OCI-LY3 (cell line): ENCODE results near the gene TTLL11.

Source experiments
- EZH2phosphoT487 ChIP-seq: fragments of 200-600 bp; shearing (Covaris generic); IDR thresholded peaks from 2 replicates; pipeline ENCODE4 v1.6.1; 2018; ENCODE audit warnings: antibody characterized with exemption, mixed run types, low read depth
- TF ChIP-seq, protein P1 (sequence below): fragments of 200-600, 300-600 bp; sonication (generic); IDR thresholded peaks from 2 replicates; pipeline ENCODE4 v1.5.1; 2014; ENCODE audit warnings: antibody characterized with exemption, low read length, low read depth

DNA sequence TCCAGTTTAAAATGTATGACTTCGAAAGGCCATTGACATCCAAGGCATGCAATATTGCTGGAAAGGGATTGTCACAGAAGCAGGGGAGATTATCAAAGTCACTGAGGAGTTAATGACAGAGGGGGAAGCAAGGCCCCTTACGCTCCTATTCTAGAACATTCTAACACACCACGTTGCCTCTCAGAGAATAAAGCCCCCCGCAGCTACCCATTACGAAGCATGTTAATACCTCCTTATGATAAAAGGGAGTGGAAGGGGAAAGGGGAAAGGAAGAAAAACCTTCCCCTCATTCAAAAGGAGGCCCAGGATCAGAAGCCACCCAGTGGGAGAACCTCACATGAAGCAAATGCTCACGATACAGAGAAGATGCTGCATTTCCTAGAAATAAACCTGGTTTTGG, 228.0 kb downstream of the TTLL11 start:
- TF ChIP-seq, protein P1, sequence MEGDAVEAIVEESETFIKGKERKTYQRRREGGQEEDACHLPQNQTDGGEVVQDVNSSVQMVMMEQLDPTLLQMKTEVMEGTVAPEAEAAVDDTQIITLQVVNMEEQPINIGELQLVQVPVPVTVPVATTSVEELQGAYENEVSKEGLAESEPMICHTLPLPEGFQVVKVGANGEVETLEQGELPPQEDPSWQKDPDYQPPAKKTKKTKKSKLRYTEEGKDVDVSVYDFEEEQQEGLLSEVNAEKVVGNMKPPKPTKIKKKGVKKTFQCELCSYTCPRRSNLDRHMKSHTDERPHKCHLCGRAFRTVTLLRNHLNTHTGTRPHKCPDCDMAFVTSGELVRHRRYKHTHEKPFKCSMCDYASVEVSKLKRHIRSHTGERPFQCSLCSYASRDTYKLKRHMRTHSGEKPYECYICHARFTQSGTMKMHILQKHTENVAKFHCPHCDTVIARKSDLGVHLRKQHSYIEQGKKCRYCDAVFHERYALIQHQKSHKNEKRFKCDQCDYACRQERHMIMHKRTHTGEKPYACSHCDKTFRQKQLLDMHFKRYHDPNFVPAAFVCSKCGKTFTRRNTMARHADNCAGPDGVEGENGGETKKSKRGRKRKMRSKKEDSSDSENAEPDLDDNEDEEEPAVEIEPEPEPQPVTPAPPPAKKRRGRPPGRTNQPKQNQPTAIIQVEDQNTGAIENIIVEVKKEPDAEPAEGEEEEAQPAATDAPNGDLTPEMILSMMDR: no peak
- TF ChIP-seq EZH2phosphoT487: no peak
